PC-3 (cell line): ENCODE results near the gene NREP. TPM values are rescaled to one million over a fixed set of nuclear protein-coding genes. Genes with fewer than 3 reads are reported as not detected.
A peak's percentile ranks its signal among the peaks of the same experiment; 100 is the strongest.

Experiments
- ATAC-seq: fragments of 200-7000 bp; cut with Tn5 transposase; 2 replicates; pipeline ENCODE4 v1.9.1; 2020; ENCODE audit warnings: mild to moderate bottlenecking, moderate library complexity
- BruUV-seq: library from RNA; stranded (reverse); fragments of 400-500 nt; replicated peaks from 2 replicates; lab custom pipeline; 2021; lab: Mats Ljungman, UMichigan
- CTCF ChIA-PET: fragments of 300-600 bp; sonication (Branson Sonifier 250); formaldehyde crosslinking; loops from one replicate; lab custom pipeline; 2022; ENCODE audit warnings: antibody characterized with exemption; lab: Charles Lee
- POLR2A ChIA-PET: fragments of 300-600 bp; sonication (Branson Sonifier 250); formaldehyde crosslinking; loops from one replicate; lab custom pipeline; 2022; ENCODE audit warnings: antibody characterized with exemption; ENCODE audit not compliant: unreplicated experiment; lab: Charles Lee
- DNase-seq: peaks from one replicate; pipeline ENCODE4 v3.0.0-alpha.2; 2015
- H2AFZ ChIP-seq: fragments of 300-600 bp; sonication (generic); 2 replicates; pipeline ENCODE4 v1.6.0; 2016; ENCODE audit warnings: antibody characterized with exemption, low read length
- H3F3A ChIP-seq: fragments of 300-600 bp; sonication (generic); one replicate; pipeline ENCODE4 v1.6.0; 2017; ENCODE audit warnings: antibody characterized with exemption, low read length, control low read depth, mild to moderate bottlenecking; ENCODE audit not compliant: unreplicated experiment
- H3K27ac ChIP-seq: fragments of 300-600 bp; sonication (generic); 2 replicates; pipeline ENCODE4 v1.5.1; 2016; ENCODE audit warnings: mild to moderate bottlenecking, low read length
- H3K27me3 ChIP-seq: fragments of 300-600 bp; sonication (generic); 2 replicates; pipeline ENCODE4 v1.6.1; 2016; ENCODE audit warnings: low read length, mixed read lengths
- H3K36me3 ChIP-seq: fragments of 300-600 bp; sonication (generic); 2 replicates; pipeline ENCODE4 v1.6.1; 2016; ENCODE audit warnings: low read depth, mixed run types, low read length, mixed read lengths
- H3K4me1 ChIP-seq: fragments of 300-600 bp; sonication (generic); 2 replicates; pipeline ENCODE4 v1.5.1; 2016; ENCODE audit warnings: low read length; ENCODE audit not compliant: insufficient read depth
- H3K4me2 ChIP-seq: fragments of 300-600 bp; sonication (generic); 2 replicates; pipeline ENCODE4 v1.6.0; 2016; ENCODE audit warnings: low read length
- H3K4me3 ChIP-seq: fragments of 300-600 bp; sonication (generic); 2 replicates; pipeline ENCODE4 v1.5.1; 2016; ENCODE audit warnings: mild to moderate bottlenecking, low read length, mixed read lengths
- H3K79me2 ChIP-seq: fragments of 300-600 bp; sonication (generic); 2 replicates; pipeline ENCODE4 v1.6.1; 2017; ENCODE audit warnings: low read length, mixed read lengths
- H3K9ac ChIP-seq: fragments of 300-600 bp; sonication (generic); 2 replicates; pipeline ENCODE4 v1.6.0; 2016; ENCODE audit warnings: mild to moderate bottlenecking, low read length
- H3K9me2 ChIP-seq: fragments of 300-600 bp; sonication (generic); replicated peaks from 2 replicates; pipeline ENCODE4 v1.6.1; 2016; ENCODE audit warnings: mixed run types, low read length, mixed read lengths
- H3K9me3 ChIP-seq: fragments of 300-600 bp; sonication (generic); 2 replicates; pipeline ENCODE4 v1.6.1; 2016; ENCODE audit warnings: low read length, mixed read lengths
- H4K20me1 ChIP-seq: fragments of 300-600 bp; sonication (generic); 2 replicates; pipeline ENCODE4 v1.6.1; 2016; ENCODE audit warnings: low read length, mixed read lengths
- CTCF ChIP-seq: fragments of 300-600 bp; sonication (generic); conservative IDR thresholded peaks from 2 replicates; pipeline ENCODE4 v1.5.1; 2017; ENCODE audit warnings: antibody characterized with exemption, low read depth, mild to moderate bottlenecking, low read length
- EZH2 ChIP-seq: fragments of 300-600 bp; sonication (generic); IDR thresholded peaks from one replicate; pipeline ENCODE4 v1.6.1; 2017; ENCODE audit warnings: antibody characterized with exemption, mild to moderate bottlenecking, low read length; ENCODE audit not compliant: unreplicated experiment
- EZH2phosphoT487 ChIP-seq: fragments of 300-600 bp; sonication (generic); IDR thresholded peaks from 2 replicates; pipeline ENCODE4 v1.6.1; 2018; ENCODE audit warnings: mild to moderate bottlenecking, antibody characterized with exemption, low read length, borderline replicate concordance
- intact Hi-C: fragments of 100-400 bp; cut with micrococcal nuclease; formaldehyde crosslinking; loops from 2 replicates; pipeline ENCODE4 v1.9.0; 2023
- total RNA-seq: library from RNA; depleted of rRNA; stranded (reverse); fragments of >200 nt; gene quantifications from 2 replicates; pipeline ENCODE4 v1.2.3, GENCODE V29; 2014

NREP gene
- total RNA-seq, 1 experiment from 2014 or later = 22.6 TPM

- ATAC-seq = no peak
- intact Hi-C loops = loop anchor here (10.0 kb wide), 1 partner anchor 145 kb away; no protein-coding TSS in a partner anchor
Observed at GRCh38 chr5:111689357-111689935, 67.5 kb downstream of the NREP start.

GRCh38 chr5:111685969-111686368 lies 71.0 kb downstream of the NREP start:
- no peak overlapping the region for H3K4me2 ChIP-seq
- DNase-seq = peak; percentile 65
- intact Hi-C loops = loop anchor here (1.0 to 10.0 kb wide), 3 partner anchors 71 to 461 kb away; partner anchors contain the start of gene NREP
- peaks cover 17% of the 10 kb centered on the region for H3K4me1 ChIP-seq
- H3K9me3 ChIP-seq = no peaks in the 10 kb centered on the region
- H3K9ac ChIP-seq = no peak overlapping the region
- H3K27ac ChIP-seq = no peak overlapping the region
- no peaks in the 10 kb centered on the region for H3F3A ChIP-seq
- ChIA-PET POLR2A (no interaction called here), CTCF (no interaction called here)
- no TSS peak for BruUV-seq
- H3K9me2 ChIP-seq = no peaks in the 10 kb centered on the region
- no peaks in the 10 kb centered on the region for H3K27me3 ChIP-seq
- ATAC-seq = peak; percentile 69
- H3K79me2 ChIP-seq = no peaks in the 10 kb centered on the region
- no peak overlapping the region for H2AFZ ChIP-seq
- no peaks in the 10 kb centered on the region for H3K36me3 ChIP-seq
- H3K4me3 ChIP-seq = no peak overlapping the region
- no peak for TF ChIP-seq EZH2phosphoT487
- peak; percentile 77 for TF ChIP-seq CTCF
- H4K20me1 ChIP-seq = no peaks in the 10 kb centered on the region

More at GRCh38 chr5:111689357-111689935, 67.5 kb downstream of the NREP start:
- no peaks in the 10 kb centered on the region for H3K79me2 ChIP-seq
- no peak for DNase-seq
- H3K36me3 ChIP-seq = no peaks in the 10 kb centered on the region
- ChIA-PET CTCF (no interaction called here), POLR2A (no interaction called here)
- H3F3A ChIP-seq = no peaks in the 10 kb centered on the region
- H3K27me3 ChIP-seq = no peaks in the 10 kb centered on the region
- no peak overlapping the region for H3K9ac ChIP-seq
- H3K4me2 ChIP-seq = no peak overlapping the region
- TF ChIP-seq EZH2phosphoT487 (no peak), EZH2 (no peak), CTCF (no peak)
- H3K9me2 ChIP-seq = no peaks in the 10 kb centered on the region
- H3K27ac ChIP-seq = no peak overlapping the region
- H3K4me1 ChIP-seq = peaks cover 6% of the 10 kb centered on the region; the same call in 1 of the 2 replicates
- no TSS peak for BruUV-seq
- H2AFZ ChIP-seq = no peak overlapping the region
- no peaks in the 10 kb centered on the region for H4K20me1 ChIP-seq
- no peaks in the 10 kb centered on the region for H3K9me3 ChIP-seq
- no peak overlapping the region for H3K4me3 ChIP-seq

- ATAC-seq (no peak), DNase-seq (no peak)
- CTCF ChIA-PET = interaction anchor here (0.6 kb wide), 1 partner anchor 168 kb away, joined by 4 read pairs; no protein-coding TSS in a partner anchor
- Histone ChIP-seq H3K4me3 (no peak overlapping the region), H3K36me3 (no peaks in the 10 kb centered on the region), H4K20me1 (no peaks in the 10 kb centered on the region), H3K4me2 (no peak overlapping the region), H3K4me1 (peaks cover 30% of the 10 kb centered on the region), H3F3A (peaks cover 4% of the 10 kb centered on the region), H3K27ac (no peak overlapping the region), H3K9me2 (no peaks in the 10 kb centered on the region), H3K27me3 (no peaks in the 10 kb centered on the region), H3K9ac (no peak overlapping the region), H3K9me3 (no peaks in the 10 kb centered on the region), H3K79me2 (no peaks in the 10 kb centered on the region), H2AFZ (no peak overlapping the region)
- BruUV-seq = no TSS peak
- POLR2A ChIA-PET = no interaction called here
- no peak for TF ChIP-seq CTCF
- no peak for TF ChIP-seq EZH2phosphoT487
- TF ChIP-seq EZH2 = no peak
- intact Hi-C loops = loop anchor here (10.0 kb wide), 1 partner anchor 152 kb away; no protein-coding TSS in a partner anchor
Observed at GRCh38 chr5:111682641-111683040, 74.4 kb downstream of the NREP start.
